Measurements from ENCODE around the gene MORN5.

The MORN5 gene

GRCh38 chr9:122244349-122244748 is 84.6 kb downstream of the MORN5 start:
- no peak for DNase-seq

GRCh38 chr9:122246666-122247065 is 87.0 kb downstream of the MORN5 start:
- no peak for DNase-seq

- DNase-seq, result no peak
Measured at GRCh38 chr9:122248448-122248865, 88.7 kb downstream of the MORN5 start.
